NCI-H2081 treated with DMSO at 0.1 percent for 48 hours (cell line): ENCODE data around the gene SET.
"Not testable (repeated sequence)": the region's sequence is repeated elsewhere in the genome, so short reads cannot be mapped to it uniquely, and the experiment has no call there.

Source experiments
- DNase-seq: peaks from one replicate; lab custom pipeline; 2025; lab: John Stamatoyannopoulos, UW

Gene SET

DNA sequence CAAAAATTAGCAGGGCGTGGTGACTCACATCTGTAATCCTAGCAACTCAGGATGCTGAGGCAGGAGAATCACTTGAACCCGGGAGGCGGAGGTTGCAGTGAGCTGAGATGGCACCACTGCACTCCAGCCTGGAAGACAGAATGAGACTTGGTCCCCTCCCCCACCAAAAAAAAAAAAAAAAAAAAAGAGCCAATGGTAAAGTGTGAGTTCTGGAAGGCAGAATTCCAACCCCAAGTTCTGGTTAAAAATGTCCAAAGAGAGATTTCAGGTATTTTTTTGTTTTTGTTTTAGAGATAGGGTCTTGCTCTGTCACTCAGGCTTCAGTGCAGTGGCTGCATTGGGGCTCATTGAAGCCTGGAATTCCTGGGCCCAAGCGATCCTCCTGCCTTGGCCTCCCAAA, 1.6 kb upstream of the SET start:
- DNase-seq = no peak

DNA sequence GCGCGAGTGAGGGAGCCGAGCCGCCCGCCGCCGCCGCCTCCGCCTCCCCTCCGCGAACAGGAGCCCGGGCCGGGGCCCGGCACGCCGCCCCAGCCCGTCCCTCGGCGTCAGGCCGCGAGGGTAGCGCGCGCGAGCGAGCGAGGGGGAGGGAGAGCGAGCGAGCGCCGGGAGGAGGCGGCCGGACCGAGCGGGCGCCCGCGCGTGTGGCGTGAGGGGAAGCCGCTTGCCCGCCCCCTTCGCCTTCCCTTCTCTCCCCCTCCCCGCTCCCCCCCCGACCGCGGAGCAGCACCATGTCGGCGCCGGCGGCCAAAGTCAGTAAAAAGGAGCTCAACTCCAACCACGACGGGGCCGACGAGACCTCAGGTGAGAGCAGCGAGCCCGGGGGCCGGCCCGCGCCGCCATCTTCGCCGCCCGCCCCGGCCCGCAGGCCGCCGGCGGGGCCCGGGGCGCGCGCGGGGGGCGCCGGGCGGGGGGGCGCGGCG, 312 bp downstream of the SET start:
- no peak for DNase-seq

DNA sequence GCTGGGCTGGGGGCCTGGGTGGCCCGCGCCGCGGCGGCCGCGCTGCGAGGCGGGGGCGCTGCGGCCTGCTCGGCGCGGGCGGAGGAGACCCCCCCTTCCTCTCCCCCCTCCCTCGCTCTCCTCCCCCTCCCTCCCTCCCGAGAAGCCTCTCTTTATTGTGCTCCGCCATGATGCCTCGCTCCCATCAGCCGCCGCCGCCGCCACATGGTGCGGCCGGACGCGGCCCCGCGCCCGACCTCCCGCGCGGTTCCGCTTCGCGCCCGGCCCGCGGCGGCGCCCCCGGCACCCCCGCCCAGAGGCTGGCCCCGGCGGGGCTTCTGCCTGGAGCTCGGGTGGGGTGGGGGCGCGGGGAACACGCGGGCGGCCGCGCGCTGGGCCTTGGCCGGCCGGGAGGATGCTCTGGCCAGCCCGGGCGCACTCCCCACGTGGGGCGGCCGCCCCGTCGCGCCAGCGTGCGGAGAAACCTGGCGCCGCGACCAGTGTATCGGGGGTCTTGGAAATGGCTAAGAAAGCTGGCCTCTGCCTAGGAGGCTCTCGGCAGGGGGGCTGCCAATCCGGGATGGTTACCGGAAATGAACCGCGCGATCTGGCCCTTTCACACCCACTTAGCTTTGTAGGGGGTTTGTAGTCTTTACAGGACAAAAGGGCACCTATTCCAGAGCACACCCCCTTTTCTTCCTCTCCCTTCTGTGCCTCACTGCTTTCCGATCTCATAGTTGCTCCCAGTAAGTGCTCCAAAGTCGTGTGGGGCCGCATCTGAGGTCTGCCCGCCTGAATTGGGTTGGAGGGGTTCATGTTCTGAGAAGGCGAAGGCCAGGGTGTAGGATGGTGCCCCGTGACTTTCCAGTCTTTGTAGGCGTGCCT, 1.0 kb downstream of the SET start:
- DNase-seq = no peak

DNA sequence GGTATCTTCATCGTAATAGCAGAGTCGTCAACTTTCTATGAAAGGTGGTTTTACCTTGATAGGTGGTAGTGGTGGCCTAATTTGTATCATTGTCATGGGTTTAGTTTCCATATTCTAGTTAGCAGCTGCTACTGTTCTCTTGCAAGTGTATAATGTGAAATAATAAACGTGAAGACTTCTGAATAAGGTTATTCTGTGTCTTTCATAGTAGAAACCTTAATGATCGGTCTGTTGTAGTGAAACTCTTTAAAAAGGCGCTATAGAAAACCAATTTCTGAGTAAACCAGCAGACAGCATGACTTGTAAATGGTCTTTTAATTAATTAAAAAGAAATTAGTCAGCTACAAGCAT, 1.6 kb downstream of the SET start:
- DNase-seq = no peak

DNA sequence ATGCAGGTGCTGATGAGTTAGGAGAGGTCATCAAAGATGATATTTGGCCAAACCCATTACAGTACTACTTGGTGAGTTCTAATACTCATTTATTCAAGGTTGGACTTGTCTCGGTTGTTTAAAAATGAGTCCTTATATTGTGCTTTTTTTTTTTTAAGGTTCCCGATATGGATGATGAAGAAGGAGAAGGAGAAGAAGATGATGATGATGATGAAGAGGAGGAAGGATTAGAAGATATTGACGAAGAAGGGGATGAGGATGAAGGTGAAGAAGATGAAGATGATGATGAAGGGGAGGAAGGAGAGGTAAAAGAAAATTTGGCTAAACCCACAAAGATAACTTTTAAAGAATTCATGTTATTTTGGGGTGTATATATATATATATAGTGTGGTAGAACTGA, 4.7 kb downstream of the SET start:
- not testable (repeated sequence) for DNase-seq

DNA sequence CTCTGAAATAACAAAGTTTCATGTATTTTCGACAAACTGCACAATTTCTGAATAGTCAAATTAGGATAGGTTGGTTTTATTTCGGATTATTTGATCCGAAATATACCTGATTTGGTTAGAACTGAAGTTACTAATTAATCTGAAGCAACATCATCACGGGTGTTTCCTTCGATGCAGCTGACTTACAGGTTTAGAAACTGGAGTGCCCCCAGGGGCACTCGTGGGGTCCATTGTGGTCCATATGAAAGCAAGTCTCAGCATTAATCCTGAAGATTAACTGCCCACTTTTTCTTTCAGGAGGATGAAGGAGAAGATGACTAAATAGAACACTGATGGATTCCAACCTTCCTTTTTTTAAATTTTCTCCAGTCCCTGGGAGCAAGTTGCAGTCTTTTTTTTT, 5.3 kb downstream of the SET start:
- DNase-seq = no peak

- no peak for DNase-seq
Observed at GRCh38 chr9:128696923-128697707, 8.1 kb downstream of the SET start.

GRCh38 chr9:128699096-128699795, 10.2 kb downstream of the SET start:
- DNase-seq = not testable (repeated sequence)

DNA sequence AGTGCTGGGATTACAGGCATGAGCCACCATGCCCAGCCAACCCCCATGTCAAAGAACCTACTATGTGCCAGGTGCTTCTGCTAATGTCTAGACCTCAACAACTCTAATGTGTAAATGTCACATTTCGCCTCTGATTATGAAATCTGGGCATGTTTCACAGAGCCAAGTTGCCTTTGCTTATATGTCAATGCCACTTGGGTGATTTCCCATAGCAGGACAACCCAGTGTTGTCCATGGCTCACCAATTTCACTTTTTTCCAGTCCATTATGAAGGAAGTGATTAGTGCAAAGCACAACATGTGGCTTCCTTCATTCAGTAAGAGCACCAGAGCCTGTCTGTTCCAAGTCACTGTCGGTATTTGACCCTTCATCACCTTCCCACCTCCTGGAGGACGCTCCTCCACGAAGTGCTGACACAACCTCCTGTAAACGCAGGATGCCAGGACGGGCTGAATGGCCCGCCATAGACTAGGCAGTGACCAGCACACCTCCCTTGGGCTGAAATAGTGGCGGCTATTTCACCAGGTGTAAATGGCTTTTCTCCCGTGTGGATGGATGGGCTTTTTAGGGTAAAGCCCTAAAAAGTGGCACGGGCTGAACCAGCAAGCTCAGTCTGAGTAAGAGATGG, 12.3 kb downstream of the SET start:
- DNase-seq = no peak

DNA sequence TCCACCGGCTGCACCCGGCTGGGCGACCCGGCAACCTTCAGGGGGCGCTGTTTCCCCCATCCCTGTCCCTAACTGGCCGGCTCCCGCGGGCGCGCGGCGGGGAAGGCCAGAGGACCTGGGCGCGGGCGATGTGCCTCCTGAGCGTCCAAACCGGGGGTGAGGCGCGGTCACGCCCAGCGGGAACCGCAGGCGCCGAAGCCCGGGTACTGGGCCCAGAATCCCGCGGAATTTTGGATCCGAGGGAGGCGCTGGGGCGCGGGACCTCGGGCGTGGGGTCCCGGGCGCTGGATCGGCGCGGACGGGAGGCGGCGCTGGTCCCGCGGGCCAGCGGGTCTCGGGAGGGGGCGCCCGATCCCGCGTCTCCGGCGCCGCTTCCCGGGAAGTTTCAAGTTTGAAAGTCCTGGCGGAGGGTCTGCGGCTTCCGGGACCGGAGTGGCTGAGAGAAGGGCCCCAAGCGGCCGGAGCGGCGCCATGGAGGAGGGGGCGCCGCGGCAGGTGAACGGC, 13.5 kb downstream of the SET start, which contains the start of gene PKN3:
TSS of gene PKN3 (plus strand) at position 59 of the 504 bp plus-strand sequence. CDS start at position 472, 413 bp downstream.
- DNase-seq = no peak

- DNase-seq = no peak
Observed at GRCh38 chr9:128702949-128703615, 14.1 kb downstream of the SET start.

GRCh38 chr9:128703616-128704355, 14.8 kb downstream of the SET start:
- no peak for DNase-seq

- DNase-seq = no peak
Observed at GRCh38 chr9:128704356-128704670, 15.3 kb downstream of the SET start.

DNA sequence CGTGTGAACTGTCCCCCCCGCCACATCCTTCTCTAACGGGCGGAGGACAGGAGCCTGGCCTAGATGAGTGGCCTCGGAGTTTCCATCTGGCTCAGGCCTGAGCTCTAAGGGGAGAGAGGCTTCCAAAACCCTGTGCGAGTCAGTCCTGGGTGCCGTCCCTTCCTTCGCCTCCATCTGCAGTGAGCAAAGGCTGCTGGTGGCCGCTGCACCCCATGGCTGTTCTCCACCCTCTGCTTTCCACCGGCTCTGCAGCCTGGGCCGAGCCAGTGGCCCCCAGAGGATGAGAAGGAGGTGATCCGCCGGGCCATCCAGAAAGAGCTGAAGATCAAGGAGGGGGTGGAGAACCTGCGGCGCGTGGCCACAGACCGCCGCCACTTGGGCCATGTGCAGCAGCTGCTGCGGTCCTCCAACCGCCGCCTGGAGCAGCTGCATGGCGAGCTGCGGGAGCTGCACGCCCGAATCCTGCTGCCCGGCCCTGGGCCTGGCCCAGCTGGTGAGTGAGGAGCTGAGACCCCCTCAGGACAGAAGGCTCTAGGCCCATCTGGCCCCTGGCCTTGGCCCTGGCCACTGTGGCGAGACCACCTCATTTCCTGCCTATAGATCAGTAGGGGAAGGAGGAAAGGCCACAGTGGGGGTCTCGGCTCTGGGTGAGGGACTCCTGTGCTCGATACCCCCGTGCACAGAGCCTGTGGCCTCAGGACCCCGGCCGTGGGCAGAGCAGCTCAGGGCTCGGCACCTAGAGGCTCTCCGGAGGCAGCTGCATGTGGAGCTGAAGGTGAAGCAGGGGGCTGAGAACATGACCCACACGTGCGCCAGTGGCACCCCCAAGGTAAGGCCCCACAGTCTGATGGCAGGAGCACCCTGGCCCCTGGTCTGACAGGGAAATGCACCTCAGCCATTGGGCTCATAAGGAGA, 16.3 kb downstream of the SET start:
- no peak for DNase-seq

DNA sequence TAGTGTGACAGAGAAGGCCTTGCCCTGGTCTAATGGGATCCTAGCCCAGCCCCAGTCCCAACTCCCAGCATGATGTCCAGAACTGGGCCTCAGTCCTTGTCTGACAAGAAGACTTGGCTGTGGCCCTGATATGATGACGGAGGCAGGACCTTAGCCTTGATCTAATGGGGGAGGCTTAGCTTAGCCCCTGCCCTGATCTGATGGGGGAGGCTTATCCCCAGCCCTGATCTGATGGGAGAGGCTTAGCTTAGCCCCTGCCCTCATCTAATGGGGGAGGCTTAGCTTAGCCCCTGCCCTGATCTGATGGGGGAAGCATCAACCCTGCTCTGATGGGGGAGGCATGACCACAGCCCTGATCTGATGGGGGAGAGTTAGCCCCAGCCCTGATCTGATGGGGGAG, 17.0 kb downstream of the SET start:
- DNase-seq = no peak

DNA sequence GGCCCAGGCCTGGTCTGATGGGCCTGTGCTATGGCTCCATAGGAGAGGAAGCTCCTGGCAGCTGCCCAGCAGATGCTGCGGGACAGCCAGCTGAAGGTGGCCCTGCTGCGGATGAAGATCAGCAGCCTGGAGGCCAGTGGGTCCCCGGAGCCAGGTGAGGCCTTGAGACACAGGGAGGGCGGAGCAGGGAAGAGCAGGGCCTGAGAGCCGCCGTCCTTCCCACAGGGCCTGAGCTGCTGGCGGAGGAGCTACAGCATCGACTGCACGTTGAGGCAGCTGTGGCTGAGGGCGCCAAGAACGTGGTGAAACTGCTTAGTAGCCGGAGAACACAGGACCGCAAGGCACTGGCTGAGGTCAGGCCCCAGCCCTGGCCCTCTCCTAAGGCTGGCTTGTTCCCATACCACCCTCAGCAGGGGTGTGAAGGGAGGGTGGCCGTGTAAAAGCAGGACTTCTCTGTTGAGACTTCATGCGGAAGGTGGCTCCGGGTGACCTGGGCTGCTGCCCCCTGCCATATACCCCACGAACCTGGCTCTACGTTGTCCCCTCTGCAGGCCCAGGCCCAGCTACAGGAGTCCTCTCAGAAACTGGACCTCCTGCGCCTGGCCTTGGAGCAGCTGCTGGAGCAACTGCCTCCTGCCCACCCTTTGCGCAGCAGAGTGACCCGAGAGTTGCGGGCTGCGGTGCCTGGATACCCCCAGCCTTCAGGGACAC, 17.8 kb downstream of the SET start:
- no peak for DNase-seq

GRCh38 chr9:128707446-128707845, 18.4 kb downstream of the SET start:
- no peak for DNase-seq

DNA sequence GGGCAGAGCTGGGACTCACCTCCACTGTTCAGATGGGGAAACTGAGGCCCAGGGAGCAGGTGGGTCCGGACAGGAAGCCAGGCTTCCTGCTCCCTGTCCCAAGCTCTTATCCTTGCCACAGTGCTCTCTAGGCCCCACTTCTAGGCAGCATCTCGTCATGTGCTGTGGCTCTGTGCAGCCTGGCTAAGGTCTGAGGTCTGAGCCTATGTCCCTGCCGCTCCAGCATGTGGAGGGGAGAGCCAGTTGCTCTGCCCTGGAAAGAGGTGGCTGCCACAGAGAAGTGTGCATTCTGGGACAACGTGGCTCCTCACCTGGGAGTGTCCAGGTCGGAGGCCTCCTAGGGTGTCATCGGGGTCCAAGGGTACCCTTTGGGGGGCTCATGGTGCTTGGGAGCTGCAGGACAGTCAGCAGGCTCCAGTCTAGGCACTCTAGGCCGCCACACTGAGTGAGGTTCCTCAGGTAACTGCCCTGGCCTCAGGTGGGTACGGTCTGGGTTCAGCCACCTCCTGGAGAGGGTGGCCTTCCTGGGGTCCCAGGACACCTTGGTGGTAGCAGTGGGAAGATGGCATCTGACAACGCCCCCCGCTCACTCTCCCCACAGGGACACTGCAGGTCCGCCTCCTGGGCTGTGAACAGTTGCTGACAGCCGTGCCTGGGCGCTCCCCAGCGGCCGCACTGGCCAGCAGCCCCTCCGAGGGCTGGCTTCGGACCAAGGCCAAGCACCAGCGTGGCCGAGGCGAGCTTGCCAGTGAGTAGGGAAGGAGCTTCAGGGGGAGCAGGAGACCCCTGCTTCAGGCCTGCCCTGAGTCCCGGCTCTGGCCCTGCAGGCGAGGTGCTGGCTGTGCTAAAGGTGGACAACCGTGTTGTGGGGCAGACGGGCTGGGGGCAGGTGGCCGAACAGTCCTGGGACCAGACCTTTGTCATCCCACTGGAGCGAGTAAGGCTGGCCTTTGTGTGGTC, 23.7 kb downstream of the SET start:
- no peak for DNase-seq
